Subcutaneous adipose tissue (tissue), 4 donors: ENCODE results near the gene GOLT1B. TPM values are rescaled to one million over a fixed set of nuclear protein-coding genes. Genes with fewer than 3 reads are reported as not detected.

Experiments used
- CTCF ChIP-seq: fragments of 450-650 bp; IDR thresholded peaks from one replicate; pipeline ENCODE4 v1.5.1; 2016; ENCODE audit warnings: low read depth, mild to moderate bottlenecking, control low read depth, antibody characterized with exemption, moderate library complexity
- total RNA-seq, 4 donors: library from RNA; depleted of rRNA; stranded (reverse); fragments of >200 nt; gene quantifications; one replicate each; pipeline ENCODE4 v1.1.0, GENCODE V29; 2016

The GOLT1B gene
- total RNA-seq, 4 donors from 2014 or later, result 25.5 to 69.3 (median 35.0) TPM

GRCh38 chr12:21476949-21477348 is 24.6 kb upstream of the GOLT1B start:
- TF ChIP-seq CTCF, result no peak

GRCh38 chr12:21478756-21479455 is 22.7 kb upstream of the GOLT1B start:
- no peak for TF ChIP-seq CTCF

- TF ChIP-seq CTCF, result no peak
Measured at GRCh38 chr12:21483531-21483930, 18.1 kb upstream of the GOLT1B start.

- TF ChIP-seq CTCF, result no peak
Measured at GRCh38 chr12:21485998-21486397, 15.6 kb upstream of the GOLT1B start.

- TF ChIP-seq CTCF, result no peak
Measured at GRCh38 chr12:21499765-21500164, 1.8 kb upstream of the GOLT1B start.

GRCh38 chr12:21500786-21501257 is 767 bp upstream of the GOLT1B start:
- no peak for TF ChIP-seq CTCF

- TF ChIP-seq CTCF, result no peak
Measured at GRCh38 chr12:21502164-21502496, 541 bp downstream of the GOLT1B start.
